Measurements from ENCODE around the gene SP140. TPM values are rescaled to one million over a fixed set of nuclear protein-coding genes. Genes with fewer than 3 reads are reported as not detected.

Gene SP140
- total and polyA plus RNA-seq, 2 of the 8 experiments (the other 6 are each of a cell fraction or from before 2014, with no cell fraction given), result 0.23 to 1.3 TPM

- TF ChIP-seq CHD7 (IDR thresholded peaks at IDR 0.05; ENCODE audit: insufficient replicate concordance, low read length) (no peak), ATF3 (IDR thresholded peaks at IDR 0.05; ENCODE audit: insufficient read depth, low read depth, low read length) (no peak)
Measured at GRCh38 chr2:230203110-230203676, 22.3 kb upstream of the SP140 start (continued).
